ENCODE data around the gene UTF1. TPM values are rescaled to one million over a fixed set of nuclear protein-coding genes. Genes with fewer than 3 reads are reported as not detected.

UTF1 gene
- polyA plus RNA-seq, 1 donor from 2014 or later: not detected

GRCh38 chr10:133195096-133195495 lies 34.9 kb upstream of the UTF1 start:
- no peaks in the 10 kb centered on the region for H4K20me1 ChIP-seq (ENCODE audit: insufficient read depth)
- no peak overlapping the region for H2AFZ ChIP-seq (ENCODE audit: low read depth, low read length)
- no peak overlapping the region for H3K4me3 ChIP-seq (ENCODE audit: low read length)
- no peak overlapping the region for H3K4me2 ChIP-seq (ENCODE audit: low read length)
- no peaks in the 10 kb centered on the region for H3K9me3 ChIP-seq (ENCODE audit: low read length)
- no peaks in the 10 kb centered on the region for H3F3A ChIP-seq (ENCODE audit: insufficient read depth, low read length, poor library complexity, severe bottlenecking)
- H3K79me2 ChIP-seq (replicated peaks; ENCODE audit: insufficient read depth, low read length): no peaks in the 10 kb centered on the region
- TF ChIP-seq RAD21 (conservative IDR thresholded peaks at IDR 0.05) (no peak), POLR2AphosphoS5 (IDR thresholded peaks at IDR 0.05) (no peak), TAF1 (IDR thresholded peaks at IDR 0.05; ENCODE audit: low read depth) (no peak), MXI1 (conservative IDR thresholded peaks at IDR 0.05; ENCODE audit: poor library complexity, severe bottlenecking) (no peak), CTCF (IDR thresholded peaks at IDR 0.05; ENCODE audit: poor library complexity, severe bottlenecking) (no peak)
- H3K9me2 ChIP-seq (ENCODE audit: insufficient read depth, low read length): no peaks in the 10 kb centered on the region
- H3K9ac ChIP-seq (ENCODE audit: low read length): no peak overlapping the region
- H3K36me3 ChIP-seq (ENCODE audit: insufficient read depth, low read length): no peaks in the 10 kb centered on the region
- no peaks in the 10 kb centered on the region for H3K27me3 ChIP-seq (ENCODE audit: insufficient read depth, low read depth, low read length)
- no peak overlapping the region for H3K27ac ChIP-seq (ENCODE audit: low read length)

- no peak overlapping the region for H3K4me2 ChIP-seq (ENCODE audit: low read length)
- no peaks in the 10 kb centered on the region for H3K36me3 ChIP-seq (ENCODE audit: insufficient read depth, low read length)
- no peaks in the 10 kb centered on the region for H4K20me1 ChIP-seq (ENCODE audit: insufficient read depth)
- TF ChIP-seq POLR2AphosphoS5 (IDR thresholded peaks at IDR 0.05) (no peak), CTCF (IDR thresholded peaks at IDR 0.05; ENCODE audit: poor library complexity, severe bottlenecking) (no peak), MXI1 (conservative IDR thresholded peaks at IDR 0.05; ENCODE audit: poor library complexity, severe bottlenecking) (no peak), SMC3 (conservative IDR thresholded peaks at IDR 0.05; ENCODE audit: poor library complexity) (no peak), RAD21 (conservative IDR thresholded peaks at IDR 0.05) (no peak), EZH2 (IDR thresholded peaks at IDR 0.05; ENCODE audit: borderline replicate concordance, insufficient read depth, low read length, poor library complexity, severe bottlenecking) (no peak), TAF1 (IDR thresholded peaks at IDR 0.05; ENCODE audit: low read depth) (no peak), EP300 (conservative IDR thresholded peaks at IDR 0.05; ENCODE audit: poor library complexity, severe bottlenecking) (no peak), REST (IDR thresholded peaks at IDR 0.05; ENCODE audit: borderline replicate concordance) (no peak)
- H3K27ac ChIP-seq (ENCODE audit: low read length): no peak overlapping the region
- no peak overlapping the region for H3K9ac ChIP-seq (ENCODE audit: low read length)
- no peaks in the 10 kb centered on the region for H3F3A ChIP-seq (ENCODE audit: insufficient read depth, low read length, poor library complexity, severe bottlenecking)
- no peaks in the 10 kb centered on the region for H3K27me3 ChIP-seq (ENCODE audit: insufficient read depth, low read depth, low read length)
- no peaks in the 10 kb centered on the region for H3K9me2 ChIP-seq (ENCODE audit: insufficient read depth, low read length)
- no peaks in the 10 kb centered on the region for H3K9me3 ChIP-seq (ENCODE audit: low read length)
- no peaks in the 10 kb centered on the region for H3K79me2 ChIP-seq (replicated peaks; ENCODE audit: insufficient read depth, low read length)
- H2AFZ ChIP-seq (ENCODE audit: low read depth, low read length): no peak overlapping the region
- H3K4me3 ChIP-seq (ENCODE audit: low read length): no peak overlapping the region
Measured at GRCh38 chr10:133195611-133196010, 34.4 kb upstream of the UTF1 start.
